DMS153 treated with DMSO at 0.1 percent for 48 hours (cell line): ENCODE results near the gene TXNDC16.

Experiments used
- DNase-seq: peaks from one replicate; lab custom pipeline; 2025; ENCODE audit not compliant: unreplicated experiment; lab: John Stamatoyannopoulos, UW

The TXNDC16 gene

DNA sequence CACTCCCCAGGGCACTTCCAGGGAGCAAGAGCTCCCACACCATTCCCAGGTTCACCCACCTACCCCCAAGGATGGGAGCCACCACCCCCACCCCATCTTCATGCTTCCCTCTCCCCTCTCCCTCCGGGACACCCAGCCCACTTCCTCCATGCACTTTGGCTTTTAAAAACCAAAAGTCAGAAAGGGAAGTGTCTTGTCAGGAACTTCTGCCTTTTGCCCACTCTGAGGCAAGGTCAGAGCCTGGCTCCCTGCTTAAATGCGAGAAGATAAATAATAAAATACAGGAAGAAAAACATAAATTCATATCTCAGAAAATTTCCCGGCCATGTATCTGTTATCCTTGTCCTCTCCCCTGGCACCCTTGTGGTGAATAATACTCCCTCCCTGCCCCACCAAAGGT is 156.6 kb downstream of the TXNDC16 start:
- DNase-seq, result no peak

DNA sequence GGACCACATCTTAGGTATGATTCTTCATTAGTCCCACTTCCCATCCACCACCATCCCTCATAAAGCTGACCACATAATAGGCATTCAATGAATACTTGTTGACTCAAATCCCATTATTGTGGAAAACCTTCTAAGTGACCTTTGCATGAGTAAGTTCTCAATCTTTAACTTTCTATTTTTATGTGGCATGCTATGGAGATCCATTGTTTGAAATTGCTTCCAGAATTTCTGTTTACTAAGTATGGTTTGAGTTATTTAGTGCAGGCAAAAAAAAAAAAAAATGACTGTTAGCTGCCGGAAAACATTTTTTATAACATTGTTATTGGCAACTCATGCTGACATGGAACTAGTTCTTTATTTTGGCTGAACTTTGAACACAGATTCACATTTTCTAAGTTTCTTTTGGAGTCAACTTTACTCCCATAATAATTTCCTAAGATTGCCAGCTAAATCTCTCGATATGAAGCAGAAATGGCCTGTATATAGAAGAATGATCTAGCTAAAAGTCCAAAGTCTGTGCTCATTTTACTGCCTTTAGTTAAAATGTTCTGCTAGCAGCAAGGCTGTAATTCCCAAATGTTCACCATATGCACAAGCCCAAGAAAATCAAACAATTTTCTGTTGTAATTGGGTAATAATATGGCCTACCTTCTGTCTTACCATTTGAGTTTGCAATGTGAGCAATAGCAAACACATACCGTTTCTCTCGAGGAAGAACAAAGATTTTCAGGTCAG is 160.3 kb downstream of the TXNDC16 start:
- no peak for DNase-seq
